Measurements from ENCODE around the gene CYP8B1. TPM values are rescaled to one million over a fixed set of nuclear protein-coding genes. Genes with fewer than 3 reads are reported as not detected.

Gene CYP8B1
- total and polyA plus RNA-seq, 2 of the 8 experiments (the other 6 are each of a cell fraction or from before 2014, with no cell fraction given) = not detected

DNA sequence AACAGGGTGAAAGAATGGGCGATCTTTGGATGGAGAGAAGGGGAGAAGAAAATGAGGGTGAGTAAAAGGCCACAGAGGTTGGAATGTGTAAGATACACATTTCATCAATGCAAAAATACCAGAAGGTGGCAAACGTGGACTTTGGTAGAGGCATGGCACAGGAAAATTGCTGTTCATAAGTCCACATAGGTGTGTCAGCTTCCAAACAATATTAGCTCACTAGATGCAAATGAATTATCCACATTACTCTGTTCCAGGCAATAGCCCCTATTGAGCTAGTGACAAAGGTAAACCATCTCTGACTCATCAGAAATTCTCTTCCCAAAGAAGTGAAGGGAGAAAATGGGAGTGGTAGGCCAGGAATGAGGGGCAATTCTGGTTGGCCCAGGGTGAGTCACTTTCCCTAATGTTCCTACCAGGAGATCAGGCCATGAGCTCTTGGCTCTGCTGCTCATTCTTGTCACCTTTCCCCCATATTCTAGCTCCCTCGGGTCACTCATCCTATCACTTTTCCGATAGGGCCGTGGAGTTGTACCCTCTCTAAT lies 46.5 kb downstream of the CYP8B1 start:
- H3K4me2 ChIP-seq (ENCODE audit: insufficient read depth in 1 of 2, low read depth in 2 of 2, low read length in 2 of 2) = no peak overlapping the region

More for the DNA sequence above, 46.5 kb downstream of the CYP8B1 start:
- Histone ChIP-seq H4K8ac (ENCODE audit: extremely low read depth, insufficient read depth, low read length) (no peak overlapping the region), H3K4ac (replicated peaks; ENCODE audit: insufficient read length, low read depth, low read length) (no peak overlapping the region), H3K14ac (ENCODE audit: insufficient read length) (no peak overlapping the region), H3K4me1 (replicated peaks in 1 of 4; ENCODE audit: control insufficient read depth in 3 of 4, insufficient read depth in 4 of 4, low read length in 3 of 4) (peaks cover 0 to 3% (median 2%) of the 10 kb centered on the region in 4 experiments; a peak in 3 of 7 replicates), H3K56ac (replicated peaks; ENCODE audit: insufficient read length, low read depth, low read length) (no peak overlapping the region), H3K9ac (replicated peaks in 1 of 4; ENCODE audit: extremely low read depth in 1 of 4, low read depth in 3 of 4, low read length in 3 of 4) (no peak overlapping the region), H2BK120ac (replicated peaks; ENCODE audit: low read depth, low read length) (no peak overlapping the region), H2BK15ac (ENCODE audit: low read length) (no peak overlapping the region), H2BK20ac (ENCODE audit: low read length) (no peak overlapping the region), H3K23me2 (ENCODE audit: low read depth, low read length) (no peaks in the 10 kb centered on the region), H2BK5ac (ENCODE audit: low read depth, low read length) (no peak overlapping the region), H3K23ac (ENCODE audit: insufficient read length) (no peak overlapping the region), H3K36me3 (ENCODE audit: control insufficient read depth in 2 of 4, insufficient read depth in 4 of 4, low read length in 3 of 4) (no peaks in the 10 kb centered on the region), H3K9me3 (ENCODE audit: insufficient read depth in 2 of 2, low read depth in 1 of 2, low read length in 1 of 2) (no peaks in the 10 kb centered on the region), H4K5ac (ENCODE audit: insufficient read length, low read depth, low read length) (no peak overlapping the region), H3K27me3 (replicated peaks in 1 of 4; ENCODE audit: control insufficient read depth in 3 of 4, extremely low read depth in 1 of 4, insufficient read depth in 3 of 4, low read length in 3 of 4) (no peaks in the 10 kb centered on the region), H4K20me1 (replicated peaks in 1 of 2; ENCODE audit: control insufficient read depth in 1 of 2, insufficient read depth in 2 of 2, low read length in 2 of 2) (no peaks in the 10 kb centered on the region), H2AK5ac (ENCODE audit: low read depth, low read length) (no peak overlapping the region), H3K4me3 (ENCODE audit: extremely low read depth in 1 of 4, insufficient read depth in 2 of 4, low read depth in 3 of 4, low read length in 4 of 4) (no peak overlapping the region), H4K91ac (replicated peaks; ENCODE audit: insufficient read length, low read length) (no peak overlapping the region), H3K27ac (ENCODE audit: low read depth, low read length) (no peak overlapping the region), H3K79me1 (ENCODE audit: low read depth, low read length) (no peaks in the 10 kb centered on the region), H2BK12ac (ENCODE audit: low read depth, low read length) (no peak overlapping the region), H2AFZ (ENCODE audit: low read length) (no peak overlapping the region), H3K79me2 (ENCODE audit: control insufficient read depth in 1 of 2, insufficient read depth in 2 of 2, low read length in 2 of 2) (no peaks in the 10 kb centered on the region), H3K18ac (ENCODE audit: extremely low read depth, low read length) (no peak overlapping the region)
- no peak for FAIRE-seq
- no peak for TF ChIP-seq TAF1 (IDR thresholded peaks at IDR 0.05; ENCODE audit: low read depth, low read length)
- no peak for TF ChIP-seq FOSL1 (IDR thresholded peaks at IDR 0.05; ENCODE audit: insufficient read depth, low read depth, low read length)
- TF ChIP-seq EP300 (IDR thresholded peaks at IDR 0.05; ENCODE audit: borderline replicate concordance in 1 of 2, low read depth in 2 of 2, low read length in 2 of 2) = no peak
- no peak for TF ChIP-seq KDM5A (IDR thresholded peaks at IDR 0.05; ENCODE audit: low read length)
- no peak for TF ChIP-seq BACH1 (IDR thresholded peaks at IDR 0.05; ENCODE audit: low read length)
- TF ChIP-seq PHF8 (conservative IDR thresholded peaks at IDR 0.05; ENCODE audit: low read depth, low read length) = no peak
- no peak for TF ChIP-seq SUZ12 (IDR thresholded peaks at IDR 0.05; ENCODE audit: low read length)
- no peak for TF ChIP-seq POLR2A (IDR thresholded peaks at IDR 0.05; ENCODE audit: control extremely low read depth in 1 of 2, low read depth in 2 of 2, low read length in 2 of 2)
- TF ChIP-seq RNF2 (IDR thresholded peaks at IDR 0.05; ENCODE audit: borderline replicate concordance, low read depth, low read length, missing control alignments, poor library complexity, severe bottlenecking) = no peak
- no peak for TF ChIP-seq MAFK (IDR thresholded peaks at IDR 0.05; ENCODE audit: low read depth, low read length)
- no peak for TF ChIP-seq ZNF274 (IDR thresholded peaks at IDR 0.05; ENCODE audit: borderline replicate concordance, extremely low read depth, low read length)
- TF ChIP-seq BCL11A (IDR thresholded peaks at IDR 0.05; ENCODE audit: low read depth in 2 of 2, low read length in 2 of 2) = no peak
- ChIA-PET CTCF (ENCODE audit: partially characterized antibody) (interaction anchor here (0.8 to 1.2 kb wide), 16 partner anchors 9 to 565 kb away, joined by 3 to 6 read pairs (median 3); partner anchors contain the start of genes HIGD1A and VIPR1), POLR2A (ENCODE audit: partially characterized antibody) (interaction anchor here (0.7 to 2.9 kb wide), 3 partner anchors 13 to 314 kb away, joined by 3 to 13 read pairs (median 4); partner anchors contain the start of gene HIGD1A)
- DNase-seq (ENCODE audit: low read depth in 1 of 2, low spot score in 2 of 2) = no peak
- 83% methylated on average over 5 of the region's 5 CpGs; no CpG with 5 or more reads in 1 of the 2 experiments for WGBS, 2 experiments (ENCODE audit: extremely low coverage in 1 of 2, insufficient coverage in 1 of 2, insufficient read length in 1 of 2, insufficient replicate concordance in 2 of 2, low coverage in 1 of 2, low lambda C conversion rate in 2 of 2, missing lambda C conversion rate in 1 of 2)

Measured in H1 (cell line).